Right atrium auricular region (tissue), 2 donors: ENCODE data around the gene TRPC4. TPM values are rescaled to one million over a fixed set of nuclear protein-coding genes. Genes with fewer than 3 reads are reported as not detected.
"Not testable (repeated sequence)": the region's sequence is repeated elsewhere in the genome, so short reads cannot be mapped to it uniquely, and the experiment has no call there.

ENCODE experiments used
- DNase-seq: peaks from one replicate; pipeline ENCODE4 v3.0.0-alpha.2; 2019; ENCODE audit warnings: low spot score
- H3K27ac ChIP-seq, 2 donors: fragments of 200-600 bp; sonication (generic); 1 replicate in 1 of 2; 2 replicates in 1 of 2; pipeline ENCODE4 v1.5.1; 2016 to 2019
- H3K27me3 ChIP-seq, 2 donors: fragments of 200-600 bp; sonication (generic); one replicate each; pipeline versions ENCODE4 v1.5.1 to v1.6.0; 2017 to 2019
- H3K36me3 ChIP-seq: fragments of 200-600 bp; sonication (generic); one replicate; pipeline ENCODE4 v1.5.1; 2016
- H3K4me1 ChIP-seq, 2 donors: fragments of 200-600 bp; sonication (generic); one replicate each; pipeline versions ENCODE4 v1.5.1 to v1.6.0; 2017 to 2019
- H3K4me3 ChIP-seq, 2 donors: fragments of 200-600 bp; sonication (generic); 1 replicate in 1 of 2; 2 replicates in 1 of 2; pipeline ENCODE4 v1.5.1; 2017 to 2019; ENCODE audit warnings: mild to moderate bottlenecking in 1 of 2, moderate library complexity in 1 of 2
- H3K9me3 ChIP-seq, 2 donors: fragments of 200-600 bp; sonication (generic); one replicate each; pipeline ENCODE4 v1.5.1; 2019
- total RNA-seq, 2 donors: library from RNA; depleted of rRNA; stranded (reverse); fragments of >200 nt; gene quantifications; one replicate each; pipeline ENCODE4 v1.1.0, GENCODE V29; 2016
- TF ChIP-seq, protein P1 (sequence below), 2 donors: fragments of 200-600 bp; sonication (generic); IDR thresholded peaks; one replicate each; pipeline ENCODE4 v1.5.1; 2019; ENCODE audit warnings: antibody characterized with exemption in 2 of 2

TRPC4 gene
- total RNA-seq, 2 donors from 2014 or later = 0.48 to 1.7 TPM

DNA sequence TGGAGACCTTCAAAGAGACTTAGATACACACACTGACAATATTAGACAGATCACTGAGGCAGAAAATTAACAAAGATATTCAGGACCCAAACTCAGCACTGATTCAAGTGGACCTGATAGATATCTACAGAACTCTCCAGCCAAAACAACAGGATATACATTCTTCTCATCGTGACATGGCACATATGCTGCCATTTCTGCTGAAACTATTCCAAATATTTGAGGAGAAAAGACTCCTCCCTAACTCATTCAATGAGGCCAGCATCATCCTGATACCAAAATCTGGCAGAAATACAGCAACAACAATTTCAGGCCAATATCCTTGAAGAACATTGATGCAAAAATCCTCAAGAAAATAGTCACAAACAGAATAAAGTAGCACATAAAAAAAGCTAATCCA lies 53.3 kb downstream of the TRPC4 start:
- no peak overlapping the region for H3K4me3 ChIP-seq
- no peak overlapping the region for H3K27ac ChIP-seq
- no peaks in the 10 kb centered on the region for H3K4me1 ChIP-seq
- H3K36me3 ChIP-seq = no peaks in the 10 kb centered on the region
- H3K9me3 ChIP-seq = peaks cover 0 to 23% of the 10 kb centered on the region in 2 donors
- no peaks in the 10 kb centered on the region for H3K27me3 ChIP-seq
- no peak for DNase-seq
- TF ChIP-seq, protein P1, sequence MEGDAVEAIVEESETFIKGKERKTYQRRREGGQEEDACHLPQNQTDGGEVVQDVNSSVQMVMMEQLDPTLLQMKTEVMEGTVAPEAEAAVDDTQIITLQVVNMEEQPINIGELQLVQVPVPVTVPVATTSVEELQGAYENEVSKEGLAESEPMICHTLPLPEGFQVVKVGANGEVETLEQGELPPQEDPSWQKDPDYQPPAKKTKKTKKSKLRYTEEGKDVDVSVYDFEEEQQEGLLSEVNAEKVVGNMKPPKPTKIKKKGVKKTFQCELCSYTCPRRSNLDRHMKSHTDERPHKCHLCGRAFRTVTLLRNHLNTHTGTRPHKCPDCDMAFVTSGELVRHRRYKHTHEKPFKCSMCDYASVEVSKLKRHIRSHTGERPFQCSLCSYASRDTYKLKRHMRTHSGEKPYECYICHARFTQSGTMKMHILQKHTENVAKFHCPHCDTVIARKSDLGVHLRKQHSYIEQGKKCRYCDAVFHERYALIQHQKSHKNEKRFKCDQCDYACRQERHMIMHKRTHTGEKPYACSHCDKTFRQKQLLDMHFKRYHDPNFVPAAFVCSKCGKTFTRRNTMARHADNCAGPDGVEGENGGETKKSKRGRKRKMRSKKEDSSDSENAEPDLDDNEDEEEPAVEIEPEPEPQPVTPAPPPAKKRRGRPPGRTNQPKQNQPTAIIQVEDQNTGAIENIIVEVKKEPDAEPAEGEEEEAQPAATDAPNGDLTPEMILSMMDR (IDR thresholded peaks at IDR 0.05) = no peak

DNA sequence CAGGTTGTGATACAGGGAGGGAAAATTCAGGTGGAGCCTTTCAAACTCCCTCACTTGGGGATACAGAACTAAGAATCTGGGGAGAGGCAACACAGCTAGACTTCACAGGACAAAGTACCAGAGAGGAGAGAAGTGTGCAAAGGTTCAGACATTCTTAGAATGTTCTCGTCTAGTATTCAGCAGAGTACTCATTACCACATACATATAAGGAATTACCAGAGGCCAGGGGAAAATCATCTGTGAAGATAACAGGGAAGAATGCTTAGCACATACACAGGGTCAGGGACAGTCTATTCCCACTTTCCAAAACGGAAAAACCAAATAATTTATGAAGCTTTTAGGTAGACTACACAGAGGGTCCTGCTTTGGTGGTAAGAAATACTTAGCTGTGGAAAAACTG lies 58.1 kb downstream of the TRPC4 start:
- no peak overlapping the region for H3K4me3 ChIP-seq
- no peaks in the 10 kb centered on the region for H3K4me1 ChIP-seq
- TF ChIP-seq, protein P1 (IDR thresholded peaks at IDR 0.05) = no peak
- peaks cover 0 to 7% of the 10 kb centered on the region in 2 donors for H3K9me3 ChIP-seq
- no peak for DNase-seq
- no peak overlapping the region for H3K27ac ChIP-seq
- no peaks in the 10 kb centered on the region for H3K36me3 ChIP-seq
- no peaks in the 10 kb centered on the region for H3K27me3 ChIP-seq

DNA sequence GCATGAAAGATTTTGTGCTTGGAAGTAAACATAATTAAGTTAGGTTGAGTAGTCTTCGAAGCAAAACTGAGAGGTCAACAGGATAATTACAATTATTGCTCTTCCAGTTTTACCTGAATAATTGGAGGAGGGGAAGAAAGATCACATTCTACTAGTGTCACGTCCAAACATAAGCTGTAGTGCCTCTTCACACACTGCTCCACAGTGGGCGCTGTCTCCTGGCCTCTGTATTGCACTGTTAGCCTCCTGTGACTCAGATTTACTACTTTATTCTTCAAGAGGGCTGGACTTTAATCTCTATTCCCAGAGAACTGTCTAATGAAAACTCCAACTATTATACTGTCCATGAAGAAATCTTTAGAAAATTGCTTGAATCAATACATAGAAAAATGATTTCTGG lies 62.9 kb downstream of the TRPC4 start:
- H3K36me3 ChIP-seq = no peaks in the 10 kb centered on the region
- H3K27ac ChIP-seq = no peak overlapping the region
- no peak for DNase-seq
- no peaks in the 10 kb centered on the region for H3K27me3 ChIP-seq
- TF ChIP-seq, protein P1 (IDR thresholded peaks at IDR 0.05) = no peak
- no peaks in the 10 kb centered on the region for H3K9me3 ChIP-seq
- no peak overlapping the region for H3K4me3 ChIP-seq
- H3K4me1 ChIP-seq = no peaks in the 10 kb centered on the region

DNA sequence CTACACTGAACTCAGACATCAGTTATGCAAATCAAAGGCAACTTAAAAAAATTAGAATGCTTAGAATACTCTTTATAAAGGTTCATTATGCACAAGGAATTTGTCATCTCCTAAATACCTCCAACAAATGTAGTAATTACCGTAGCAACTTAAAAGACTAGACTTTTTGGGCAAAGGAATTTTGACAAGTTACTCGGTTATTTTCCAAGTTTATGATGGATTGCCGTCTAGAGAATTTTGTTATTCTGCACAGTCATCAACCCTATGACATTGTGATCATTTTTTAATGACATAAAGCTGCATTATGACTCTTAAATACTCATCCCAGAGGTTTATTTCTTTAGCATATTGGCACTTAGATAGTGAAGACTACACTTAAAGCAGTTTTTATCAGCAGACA lies 71.9 kb downstream of the TRPC4 start:
- no peaks in the 10 kb centered on the region for H3K9me3 ChIP-seq
- no peaks in the 10 kb centered on the region for H3K4me1 ChIP-seq
- no peak for DNase-seq
- H3K27me3 ChIP-seq = no peaks in the 10 kb centered on the region
- H3K27ac ChIP-seq = no peak overlapping the region
- H3K4me3 ChIP-seq = no peak overlapping the region
- TF ChIP-seq, protein P1 (IDR thresholded peaks at IDR 0.05) = no peak
- no peaks in the 10 kb centered on the region for H3K36me3 ChIP-seq

DNA sequence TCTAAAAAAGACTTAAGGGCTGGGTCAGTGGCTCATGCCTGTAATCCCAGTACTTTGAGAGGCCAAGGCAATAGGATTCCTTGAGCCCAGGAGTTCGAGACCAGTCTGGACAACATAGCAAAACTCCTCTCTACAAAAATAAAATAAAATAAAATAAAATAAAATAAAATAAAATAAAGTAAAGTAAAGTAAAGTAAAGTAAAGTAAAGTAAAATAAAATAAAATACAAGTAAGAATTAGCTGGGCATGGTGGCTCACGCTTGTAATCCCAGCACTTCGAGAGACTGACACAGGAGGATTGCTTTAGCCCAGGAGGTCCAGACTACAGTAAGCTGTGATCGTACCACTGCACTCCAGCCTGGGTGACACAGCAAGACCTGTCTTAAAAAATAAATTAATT lies 72.8 kb downstream of the TRPC4 start:
- not testable (repeated sequence) for DNase-seq, H3K4me3 ChIP-seq, H3K9me3 ChIP-seq, H3K4me1 ChIP-seq, H3K36me3 ChIP-seq, H3K27me3 ChIP-seq, H3K27ac ChIP-seq

DNA sequence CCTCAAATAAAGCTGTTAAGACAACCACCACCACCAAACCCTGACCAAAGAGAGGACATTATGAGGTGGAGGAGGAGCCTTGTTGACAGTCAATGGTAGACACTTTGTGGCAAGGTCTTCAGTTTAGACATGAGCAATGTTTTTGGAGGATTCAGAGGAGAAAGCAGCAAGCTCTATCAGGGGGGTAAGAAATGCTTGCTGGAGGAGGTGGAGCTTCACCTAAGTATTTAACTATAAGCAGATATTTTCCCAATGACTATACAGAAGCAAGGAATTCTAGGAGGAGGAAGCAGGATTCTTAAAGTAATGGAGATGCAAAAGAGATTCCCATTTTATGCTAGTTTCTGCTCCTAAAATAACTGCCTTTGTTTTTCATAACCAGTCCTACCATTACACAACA lies 74.2 kb downstream of the TRPC4 start:
- Histone ChIP-seq H3K27ac (no peak overlapping the region), H3K36me3 (no peaks in the 10 kb centered on the region), H3K27me3 (no peaks in the 10 kb centered on the region), H3K9me3 (no peaks in the 10 kb centered on the region), H3K4me1 (no peaks in the 10 kb centered on the region), H3K4me3 (no peak overlapping the region)
- DNase-seq = no peak
- TF ChIP-seq, protein P1 (IDR thresholded peaks at IDR 0.05) = no peak
